ENCODE measurements around the gene BOK.

BOK gene

DNA sequence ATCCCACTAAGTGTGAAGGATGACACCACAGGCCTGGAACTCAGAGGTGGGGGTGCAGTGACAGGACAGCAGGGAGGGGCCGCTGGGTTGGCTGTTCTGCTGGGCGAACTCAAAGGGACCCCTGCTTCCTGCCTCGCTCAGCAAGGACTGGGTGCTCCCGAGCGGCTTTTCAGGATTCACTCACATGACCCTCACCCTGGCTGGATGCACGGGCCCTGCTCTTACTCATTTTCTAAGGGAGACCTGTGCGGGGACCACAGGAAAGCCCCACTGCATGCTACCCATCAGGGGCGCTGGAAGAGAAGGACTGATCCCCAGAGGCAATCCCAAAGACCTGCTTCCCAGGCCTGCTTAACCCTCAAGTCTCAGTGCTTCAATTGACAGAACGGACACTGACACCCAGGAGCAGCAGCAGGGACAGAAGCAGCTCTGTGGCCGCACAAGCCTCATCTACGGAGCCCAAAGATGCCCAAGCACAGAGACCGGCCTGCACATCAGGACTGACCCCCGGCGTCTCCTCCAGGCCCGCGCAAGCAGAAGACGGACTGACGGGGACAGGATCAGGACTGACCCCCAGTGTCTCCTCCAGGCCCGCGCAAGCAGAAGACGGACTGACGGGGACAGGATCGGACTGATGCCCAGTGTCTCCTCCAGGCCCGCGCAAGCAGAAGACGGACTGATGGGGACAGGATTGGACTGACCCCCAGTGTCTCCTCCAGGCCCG lies 48.8 kb downstream of the BOK start:
- no peak for ATAC-seq (ENCODE audit: insufficient read depth, low read depth)

GRCh38 chr2:241608881-241609280 lies 50.3 kb downstream of the BOK start:
- no peak overlapping the region for H3K4me3 ChIP-seq (ENCODE audit: low read depth in 1 of 2, low read length in 2 of 2)
- no peak for TF ChIP-seq EZH2 (IDR thresholded peaks at IDR 0.05; ENCODE audit: borderline replicate concordance, low read depth, low read length, severe bottlenecking)
- TF ChIP-seq CTCF (IDR thresholded peaks at IDR 0.05; ENCODE audit: borderline replicate concordance, extremely low read depth, low read length, poor library complexity, severe bottlenecking) = no peak
- H3K36me3 ChIP-seq (ENCODE audit: insufficient read depth, low read length) = peaks cover 49% of the 10 kb centered on the region
- peaks cover 18% of the 10 kb centered on the region for H4K20me1 ChIP-seq (ENCODE audit: insufficient read depth, low read length)
- no peak overlapping the region for H3K4me2 ChIP-seq (ENCODE audit: insufficient read depth, low read length)
- H3K79me2 ChIP-seq (ENCODE audit: insufficient read depth, low read length) = peaks cover 25% of the 10 kb centered on the region
- no peaks in the 10 kb centered on the region for H3K27me3 ChIP-seq (ENCODE audit: insufficient read depth, low read length, poor library complexity)
- no peak overlapping the region for H3K27ac ChIP-seq (ENCODE audit: low read length)
- no peak overlapping the region for H3K9ac ChIP-seq (ENCODE audit: low read depth, low read length)
- no peak overlapping the region for H2AFZ ChIP-seq (ENCODE audit: low read depth, low read length)
- no peak; the same call in 2 of the 3 replicates for ATAC-seq (ENCODE audit: insufficient read depth, low read depth)
- no peaks in the 10 kb centered on the region for H3K4me1 ChIP-seq (ENCODE audit: insufficient read depth, low read length)
- DNase-seq = no peak
- H3K9me3 ChIP-seq (ENCODE audit: insufficient read depth, low read length, severe bottlenecking) = no peaks in the 10 kb centered on the region

More for the DNA sequence above, 48.8 kb downstream of the BOK start:
- H3K27ac ChIP-seq (ENCODE audit: low read length) = no peak overlapping the region
- peaks cover 51% of the 10 kb centered on the region for H3K36me3 ChIP-seq (ENCODE audit: insufficient read depth, low read length)
- TF ChIP-seq EZH2 (IDR thresholded peaks at IDR 0.05; ENCODE audit: borderline replicate concordance, low read depth, low read length, severe bottlenecking) (no peak), CTCF (IDR thresholded peaks at IDR 0.05; ENCODE audit: borderline replicate concordance, extremely low read depth, low read length, poor library complexity, severe bottlenecking) (no peak)
- DNase-seq = no peak
- no peaks in the 10 kb centered on the region for H3K9me3 ChIP-seq (ENCODE audit: insufficient read depth, low read length, severe bottlenecking)
- no peak overlapping the region for H3K4me2 ChIP-seq (ENCODE audit: insufficient read depth, low read length)
- no peak overlapping the region for H3K9ac ChIP-seq (ENCODE audit: low read depth, low read length)
- no peaks in the 10 kb centered on the region for H3K27me3 ChIP-seq (ENCODE audit: insufficient read depth, low read length, poor library complexity)
- no peak overlapping the region for H3K4me3 ChIP-seq (ENCODE audit: low read depth in 1 of 2, low read length in 2 of 2)
- H3K4me1 ChIP-seq (ENCODE audit: insufficient read depth, low read length) = no peaks in the 10 kb centered on the region
- no peak overlapping the region for H2AFZ ChIP-seq (ENCODE audit: low read depth, low read length)
- H4K20me1 ChIP-seq (ENCODE audit: insufficient read depth, low read length) = peaks cover 18% of the 10 kb centered on the region
- peaks cover 17% of the 10 kb centered on the region for H3K79me2 ChIP-seq (ENCODE audit: insufficient read depth, low read length)

DNA sequence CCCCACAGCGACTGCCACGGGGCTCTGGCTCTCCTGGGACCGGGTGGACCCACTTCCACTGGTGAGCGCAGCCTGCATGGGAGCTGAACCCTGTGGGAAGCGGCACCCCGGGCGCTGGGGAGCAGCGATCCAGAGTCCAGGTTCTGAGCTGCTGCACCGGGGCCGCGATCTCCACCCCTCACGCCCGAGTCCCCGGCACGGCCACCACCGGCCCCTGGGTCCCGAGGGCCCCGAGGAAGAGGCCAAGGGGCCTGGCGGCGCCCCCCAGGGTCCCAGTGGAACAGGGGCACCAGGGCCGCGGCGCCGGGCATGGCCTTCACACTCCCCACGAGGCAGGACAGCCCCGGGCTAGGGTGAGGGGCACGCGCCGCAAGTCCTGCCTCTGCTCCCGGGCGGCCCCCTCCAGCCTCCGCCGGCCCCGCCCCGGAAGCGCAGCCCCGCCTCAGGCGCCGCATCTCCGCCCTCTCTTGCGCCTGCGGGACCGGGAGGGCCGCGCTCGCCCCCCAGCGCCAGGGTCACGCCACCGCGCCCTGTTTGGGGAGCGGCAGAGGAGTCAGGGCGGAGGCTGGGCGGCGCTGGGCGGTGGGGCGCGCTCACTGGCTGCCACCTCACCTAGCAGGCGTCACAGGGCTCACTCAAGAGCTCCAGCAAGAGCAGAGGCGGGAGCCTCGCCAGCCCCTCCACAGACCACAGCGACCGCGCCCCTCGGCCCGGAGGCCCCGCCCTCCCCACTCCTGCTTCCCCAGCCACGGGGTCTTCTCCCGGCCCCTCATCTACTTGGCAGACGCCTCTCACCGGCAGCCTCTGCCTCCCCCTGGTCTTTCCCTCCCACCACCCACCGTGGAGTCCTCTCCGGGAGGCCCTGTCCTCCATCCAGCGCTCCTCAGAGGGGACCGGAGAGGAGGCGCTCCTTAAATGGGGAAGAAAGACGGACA lies 51.6 kb downstream of the BOK start:
- no peak overlapping the region for H3K4me3 ChIP-seq (ENCODE audit: low read depth in 1 of 2, low read length in 2 of 2)
- H3K4me1 ChIP-seq (ENCODE audit: insufficient read depth, low read length) = no peaks in the 10 kb centered on the region
- peaks cover 33% of the 10 kb centered on the region for H3K79me2 ChIP-seq (ENCODE audit: insufficient read depth, low read length)
- H2AFZ ChIP-seq (ENCODE audit: low read depth, low read length) = no peak overlapping the region
- peak; percentile 82 for ATAC-seq (ENCODE audit: insufficient read depth, low read depth)
- H3K27ac ChIP-seq (ENCODE audit: low read length) = no peak overlapping the region
- no peak for TF ChIP-seq EZH2 (IDR thresholded peaks at IDR 0.05; ENCODE audit: borderline replicate concordance, low read depth, low read length, severe bottlenecking)
- TF ChIP-seq CTCF (IDR thresholded peaks at IDR 0.05; ENCODE audit: borderline replicate concordance, extremely low read depth, low read length, poor library complexity, severe bottlenecking) = no peak
- H3K4me2 ChIP-seq (ENCODE audit: insufficient read depth, low read length) = no peak overlapping the region
- H4K20me1 ChIP-seq (ENCODE audit: insufficient read depth, low read length) = peaks cover 21% of the 10 kb centered on the region
- H3K9ac ChIP-seq (ENCODE audit: low read depth, low read length) = no peak overlapping the region
- H3K36me3 ChIP-seq (ENCODE audit: insufficient read depth, low read length) = peaks cover 46% of the 10 kb centered on the region
- H3K9me3 ChIP-seq (ENCODE audit: insufficient read depth, low read length, severe bottlenecking) = no peaks in the 10 kb centered on the region
- H3K27me3 ChIP-seq (ENCODE audit: insufficient read depth, low read length, poor library complexity) = no peaks in the 10 kb centered on the region
- peak; percentile 53 for DNase-seq
